Tibial nerve (tissue), 4 donors: ENCODE data around the gene CDH4. TPM values are rescaled to one million over a fixed set of nuclear protein-coding genes. Genes with fewer than 3 reads are reported as not detected.

Source experiments
- DNase-seq, 2 donors: peaks; one replicate each; pipeline ENCODE4 v3.0.0-alpha.2; 2019; ENCODE audit warnings: low spot score in 2 of 2
- H3K27ac ChIP-seq, 4 donors: fragments of 200-600 bp; sonication (generic) in 3 of 4; one replicate each; pipeline ENCODE4 v1.5.1; 2017 to 2019; ENCODE audit warnings: mild to moderate bottlenecking in 1 of 4
- H3K27me3 ChIP-seq, 2 donors: fragments of 200-600 bp; sonication (generic) in 1 of 2; one replicate each; pipeline versions ENCODE4 v1.5.1 to v1.6.0; 2017 to 2019
- H3K36me3 ChIP-seq, 3 donors: fragments of 200-600 bp; sonication (generic); one replicate each; pipeline ENCODE4 v1.5.1; 2018 to 2019
- H3K4me1 ChIP-seq, 4 donors: fragments of 200-600 bp; sonication (generic) in 3 of 4; one replicate each; pipeline ENCODE4 v1.5.1; 2017 to 2019
- H3K4me3 ChIP-seq, 4 donors: fragments of 200-600 bp; sonication (generic) in 3 of 4; one replicate each; pipeline ENCODE4 v1.5.1; 2017 to 2019; ENCODE audit warnings: mild to moderate bottlenecking in 1 of 4, moderate library complexity in 1 of 4
- H3K9me3 ChIP-seq, 4 donors: fragments of 200-600 bp; sonication (generic) in 3 of 4; one replicate each; pipeline ENCODE4 v1.5.1; 2017 to 2019
- EP300 ChIP-seq, 2 donors: sonication (generic); formaldehyde crosslinking; IDR thresholded peaks; one replicate each; pipeline ENCODE4 v1.6.1; 2017; ENCODE audit warnings: antibody characterized with exemption in 2 of 2, mild to moderate bottlenecking in 1 of 2
- POLR2A ChIP-seq, 2 donors: fragments of 450-650 bp; IDR thresholded peaks; one replicate each; pipeline ENCODE4 v1.6.1; 2017; ENCODE audit warnings: antibody characterized with exemption in 2 of 2, mild to moderate bottlenecking in 2 of 2, moderate library complexity in 2 of 2
- WGBS, 2 donors: methylation state at CpG; one replicate each; pipeline ENCODE4 v1.1.5; 2018; 5-methylcytosine and 5-hydroxymethylcytosine counted together
- total RNA-seq, 4 donors: library from RNA; depleted of rRNA; stranded (reverse); fragments of >200 nt; gene quantifications; one replicate each; pipeline ENCODE4 v1.1.0, GENCODE V29; 2016
- TF ChIP-seq, protein P1 (sequence below), 5 experiments: fragments of 200-600 bp in 3 of 5; fragments of 450-650 bp in 2 of 5; sonication (generic) in 3 of 5; IDR thresholded peaks; one replicate each; pipeline ENCODE4 v1.5.1; 2016 to 2019; ENCODE audit warnings: antibody characterized with exemption in 5 of 5, mild to moderate bottlenecking in 3 of 5, moderate library complexity in 2 of 5

CDH4 gene
- total RNA-seq, 4 donors from 2014 or later: 0.78 to 2.3 (median 1.0) TPM

DNA sequence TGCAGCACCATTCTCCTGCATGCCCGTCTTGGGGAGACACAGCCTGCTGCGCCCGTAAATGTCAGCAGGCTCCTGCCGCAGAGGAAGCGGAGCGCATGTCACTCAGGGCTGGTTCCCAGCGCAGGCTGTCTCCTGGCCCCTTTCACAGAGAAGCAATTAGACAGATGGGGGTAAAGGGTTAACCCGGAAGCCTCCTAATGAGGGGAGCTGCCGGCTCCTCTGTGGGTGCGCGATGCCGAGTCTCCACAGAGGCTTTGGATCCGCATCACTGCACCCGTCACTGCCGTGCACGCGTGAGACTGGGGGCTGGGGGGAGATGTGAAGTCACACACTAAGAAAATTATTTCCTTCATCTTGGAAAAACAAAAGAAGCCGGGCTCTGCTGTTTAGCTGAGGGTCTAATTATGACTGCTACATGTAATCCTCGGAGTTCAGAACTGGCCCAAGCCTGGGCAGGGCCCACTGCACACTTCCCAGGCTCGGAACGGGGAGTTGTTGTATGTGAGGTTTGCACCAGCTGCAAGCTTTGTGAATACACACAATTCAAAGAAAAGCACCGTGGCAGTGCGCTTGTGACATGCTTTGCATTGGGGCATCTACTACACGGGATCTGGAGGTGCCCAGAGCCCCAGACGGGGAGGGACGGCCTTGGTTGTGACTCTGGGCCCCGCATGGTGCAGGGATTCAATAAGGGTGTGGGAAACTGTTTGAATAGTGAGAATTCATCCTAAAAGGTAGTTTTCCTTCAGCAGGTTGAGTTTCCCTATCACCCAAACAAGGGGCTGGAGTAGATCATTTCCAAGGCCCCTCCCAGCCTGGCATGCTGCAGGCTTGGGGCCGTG is 482.1 kb downstream of the CDH4 start:
- DNase-seq: no peak
- H3K36me3 ChIP-seq: no peaks in the 10 kb centered on the region
- H3K4me1 ChIP-seq: no peaks in the 10 kb centered on the region
- 64 to 66% methylated on average over 28 of the region's 28 CpGs for WGBS, 2 donors
- H3K27me3 ChIP-seq: no peaks in the 10 kb centered on the region
- H3K4me3 ChIP-seq: no peak overlapping the region
- H3K9me3 ChIP-seq: no peaks in the 10 kb centered on the region
- H3K27ac ChIP-seq: no peak overlapping the region
- TF ChIP-seq, protein P1, sequence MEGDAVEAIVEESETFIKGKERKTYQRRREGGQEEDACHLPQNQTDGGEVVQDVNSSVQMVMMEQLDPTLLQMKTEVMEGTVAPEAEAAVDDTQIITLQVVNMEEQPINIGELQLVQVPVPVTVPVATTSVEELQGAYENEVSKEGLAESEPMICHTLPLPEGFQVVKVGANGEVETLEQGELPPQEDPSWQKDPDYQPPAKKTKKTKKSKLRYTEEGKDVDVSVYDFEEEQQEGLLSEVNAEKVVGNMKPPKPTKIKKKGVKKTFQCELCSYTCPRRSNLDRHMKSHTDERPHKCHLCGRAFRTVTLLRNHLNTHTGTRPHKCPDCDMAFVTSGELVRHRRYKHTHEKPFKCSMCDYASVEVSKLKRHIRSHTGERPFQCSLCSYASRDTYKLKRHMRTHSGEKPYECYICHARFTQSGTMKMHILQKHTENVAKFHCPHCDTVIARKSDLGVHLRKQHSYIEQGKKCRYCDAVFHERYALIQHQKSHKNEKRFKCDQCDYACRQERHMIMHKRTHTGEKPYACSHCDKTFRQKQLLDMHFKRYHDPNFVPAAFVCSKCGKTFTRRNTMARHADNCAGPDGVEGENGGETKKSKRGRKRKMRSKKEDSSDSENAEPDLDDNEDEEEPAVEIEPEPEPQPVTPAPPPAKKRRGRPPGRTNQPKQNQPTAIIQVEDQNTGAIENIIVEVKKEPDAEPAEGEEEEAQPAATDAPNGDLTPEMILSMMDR (IDR thresholded peaks at IDR 0.05): no peak
- no peak for TF ChIP-seq EP300 (IDR thresholded peaks at IDR 0.05)
- no peak for TF ChIP-seq POLR2A (IDR thresholded peaks at IDR 0.05)

DNA sequence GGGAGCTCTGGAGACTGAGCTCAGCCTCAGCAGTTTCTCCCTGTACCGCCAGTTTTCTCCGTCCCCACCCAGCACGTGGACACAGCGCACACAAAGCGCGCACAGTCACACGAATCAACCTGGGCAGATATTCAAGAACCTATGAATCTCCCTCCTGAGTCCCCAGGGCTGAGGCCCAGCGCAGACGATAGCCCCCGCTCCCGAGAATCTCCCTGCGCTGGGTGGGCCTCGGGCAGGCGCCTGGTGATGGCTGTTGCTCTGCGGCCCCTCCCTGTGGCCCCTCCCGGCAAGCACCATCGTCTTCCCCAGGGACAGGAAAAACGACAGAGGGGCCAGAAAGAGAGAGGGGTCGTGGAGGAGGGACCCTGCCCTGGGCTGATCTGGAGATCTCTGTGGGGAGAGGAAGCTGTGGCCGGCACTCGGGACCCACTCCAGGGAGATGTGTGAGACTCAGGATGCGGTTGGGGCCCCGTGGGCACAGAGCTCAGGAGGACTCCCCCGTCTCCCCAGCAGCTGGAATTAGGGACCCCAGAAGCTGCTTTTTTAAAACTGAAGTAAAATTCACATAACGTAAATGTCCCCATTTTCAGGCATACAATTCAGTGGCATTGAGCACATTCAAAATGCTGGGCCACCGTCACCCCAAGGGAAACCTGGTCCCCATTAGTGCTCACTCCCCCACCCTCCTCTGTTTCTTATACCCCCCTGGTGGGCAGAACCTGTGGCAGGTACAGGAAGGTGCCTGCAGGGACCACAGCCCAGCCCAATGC is 482.9 kb downstream of the CDH4 start:
- no peaks in the 10 kb centered on the region for H3K27me3 ChIP-seq

DNA sequence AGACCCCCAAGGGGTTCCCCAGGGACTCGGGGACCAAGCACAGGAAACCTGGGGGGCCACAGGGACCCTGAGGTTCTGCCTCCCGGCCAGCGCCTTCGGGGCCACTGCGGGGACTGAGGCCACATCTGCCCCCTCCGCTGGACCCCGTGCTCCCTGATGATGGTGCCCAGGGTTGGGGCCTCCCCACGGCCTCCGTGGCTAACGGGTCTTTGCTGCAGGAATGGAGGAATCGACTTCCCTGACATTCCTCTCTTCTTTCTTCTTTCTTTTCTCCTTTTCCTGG is 483.4 kb downstream of the CDH4 start:
- H3K36me3 ChIP-seq: no peaks in the 10 kb centered on the region
- H3K27me3 ChIP-seq: no peaks in the 10 kb centered on the region
- 79 to 88% methylated on average over 11 of the region's 11 CpGs for WGBS, 2 donors
- H3K4me3 ChIP-seq: no peak overlapping the region
- TF ChIP-seq EP300 (IDR thresholded peaks at IDR 0.05): no peak
- TF ChIP-seq, protein P1 (IDR thresholded peaks at IDR 0.05): no peak
- TF ChIP-seq POLR2A (IDR thresholded peaks at IDR 0.05): no peak
- no peaks in the 10 kb centered on the region for H3K9me3 ChIP-seq
- no peak for DNase-seq
- no peak overlapping the region for H3K27ac ChIP-seq
- H3K4me1 ChIP-seq: no peaks in the 10 kb centered on the region

More for the DNA sequence above, 482.9 kb downstream of the CDH4 start:
- TF ChIP-seq POLR2A (IDR thresholded peaks at IDR 0.05): no peak
- no peak for TF ChIP-seq EP300 (IDR thresholded peaks at IDR 0.05)
- TF ChIP-seq, protein P1 (IDR thresholded peaks at IDR 0.05): no peak
- Histone ChIP-seq H3K27ac (no peak overlapping the region), H3K4me3 (no peak overlapping the region), H3K9me3 (no peaks in the 10 kb centered on the region), H3K36me3 (no peaks in the 10 kb centered on the region), H3K4me1 (no peaks in the 10 kb centered on the region)
- no peak for DNase-seq
- 72 to 74% methylated on average over 21 to 26 of the region's 26 CpGs for WGBS, 2 donors

DNA sequence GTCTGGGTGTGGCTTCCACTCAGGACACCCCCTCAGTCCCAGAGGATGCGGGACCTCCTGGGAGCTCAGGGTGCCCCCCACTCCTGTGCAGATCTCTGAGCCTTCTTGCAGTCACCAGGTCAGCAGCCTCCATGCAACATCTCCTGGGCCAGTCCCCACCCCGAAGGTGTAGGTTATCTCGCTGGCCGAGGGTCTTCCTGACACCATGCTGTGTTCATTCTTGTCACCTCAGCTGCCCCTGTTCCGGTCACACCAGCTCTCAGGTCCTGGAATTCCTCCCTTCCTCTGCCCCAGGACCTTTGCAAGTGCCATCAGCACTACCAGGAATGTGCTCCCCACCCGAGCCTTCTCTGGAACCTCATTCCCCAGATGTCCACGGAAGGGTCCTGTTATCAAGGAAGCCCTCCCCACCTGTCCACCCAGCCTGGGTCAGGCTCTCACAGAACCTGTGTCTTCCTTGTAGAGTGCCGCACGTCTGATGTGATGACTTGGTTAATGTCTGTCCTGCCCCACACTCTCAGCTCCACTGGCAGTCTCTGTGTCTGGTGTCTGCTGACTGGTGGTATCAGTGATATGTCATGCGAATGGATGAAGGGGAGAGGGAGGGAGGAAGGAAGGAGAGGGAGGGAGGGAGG is 484.1 kb downstream of the CDH4 start:
- 74 to 77% methylated on average over 10 of the region's 10 CpGs for WGBS, 2 donors
- DNase-seq: no peak
- H3K4me1 ChIP-seq: no peaks in the 10 kb centered on the region
- no peak overlapping the region for H3K27ac ChIP-seq
- no peaks in the 10 kb centered on the region for H3K27me3 ChIP-seq
- no peaks in the 10 kb centered on the region for H3K36me3 ChIP-seq
- no peaks in the 10 kb centered on the region for H3K9me3 ChIP-seq
- H3K4me3 ChIP-seq: no peak overlapping the region
- no peak for TF ChIP-seq EP300 (IDR thresholded peaks at IDR 0.05)

DNA sequence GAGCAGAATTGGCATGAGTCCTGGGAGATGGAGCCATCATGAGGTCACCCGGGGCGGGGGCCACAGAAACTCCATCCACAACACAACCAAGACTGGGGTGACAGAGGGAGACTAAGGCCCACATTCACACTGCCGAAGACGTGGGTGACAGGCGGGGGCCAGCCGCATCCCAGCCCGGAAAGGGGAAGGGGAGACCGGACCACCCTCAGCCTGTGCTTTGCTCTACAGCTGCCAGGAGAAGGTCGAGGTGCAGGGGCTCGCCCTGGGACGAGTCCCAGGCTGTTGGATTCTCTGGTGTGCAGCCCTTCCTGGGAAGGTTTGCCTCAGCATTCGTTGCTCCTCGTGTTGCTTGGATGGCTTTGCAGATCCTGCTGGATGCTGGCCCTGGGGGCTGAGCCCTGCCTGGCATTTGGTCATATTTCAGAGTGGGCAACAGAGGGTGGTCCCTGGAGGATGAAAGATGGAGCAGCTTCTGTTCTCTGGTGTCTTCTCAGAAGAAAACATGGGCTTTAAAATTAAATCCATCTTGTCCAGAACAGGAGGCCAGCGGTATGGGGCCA is 484.8 kb downstream of the CDH4 start:
- no peak for DNase-seq
- 75 to 84% methylated on average over 5 to 12 of the region's 14 CpGs for WGBS, 2 donors
- no peaks in the 10 kb centered on the region for H3K36me3 ChIP-seq
- no peak overlapping the region for H3K4me3 ChIP-seq
- no peaks in the 10 kb centered on the region for H3K4me1 ChIP-seq
- no peak overlapping the region for H3K27ac ChIP-seq
- no peaks in the 10 kb centered on the region for H3K27me3 ChIP-seq
- no peak for TF ChIP-seq POLR2A (IDR thresholded peaks at IDR 0.05)
- TF ChIP-seq, protein P1 (IDR thresholded peaks at IDR 0.05): no peak
- no peak for TF ChIP-seq EP300 (IDR thresholded peaks at IDR 0.05)
- H3K9me3 ChIP-seq: no peaks in the 10 kb centered on the region
